SK-N-SH (cell line): Measurements from ENCODE around the gene SLC34A1. TPM values are rescaled to one million over a fixed set of nuclear protein-coding genes. Genes with fewer than 3 reads are reported as not detected.

Source experiments
- CTCF ChIA-PET: fragments of 300-600, 350-600 bp; formaldehyde crosslinking; extraction: SDS; loops from one replicate; lab custom pipeline; 2021; lab: Yijun Ruan, JAX
- POLR2A ChIA-PET: fragments of 350-600 bp; sonication (Branson Sonifier 250); formaldehyde crosslinking; extraction: SDS; loops from one replicate; lab custom pipeline; 2020; ENCODE audit warnings: antibody characterized with exemption, inconsistent platforms; lab: Yijun Ruan, JAX
- DNase-seq: peaks from one replicate; pipeline ENCODE4 v3.0.0; 2012
- H2AFZ ChIP-seq: fragments of 200-600 bp; sonication (generic); 2 replicates; pipeline ENCODE4 v1.8.1; 2016; ENCODE audit warnings: antibody characterized with exemption, mild to moderate bottlenecking, low read depth
- H3F3A ChIP-seq: fragments of 200-600 bp; sonication (generic); replicated peaks from 2 replicates; pipeline ENCODE3; 2016; ENCODE audit warnings: antibody characterized with exemption, mild to moderate bottlenecking; ENCODE audit not compliant: insufficient read depth
- H3K27ac ChIP-seq, 2 experiments: fragments of 200-500 bp in 1 of 2; fragments of 200-600 bp in 1 of 2; sonication (Bioruptor generic) in 1 of 2; sonication (generic), shearing (Covaris generic) in 1 of 2; 2 replicates each; pipeline versions ENCODE4 v1.5.1 to v1.6.1; 2014 to 2016; ENCODE audit warnings: low read depth in 2 of 2, inconsistent platforms in 1 of 2, low read length in 1 of 2, mild to moderate bottlenecking in 1 of 2, mixed read lengths in 1 of 2
- H3K27me3 ChIP-seq: fragments of 200-600 bp; sonication (generic), shearing (Covaris generic); 2 replicates; pipeline ENCODE4 v1.6.1; 2016; ENCODE audit warnings: mixed run types; ENCODE audit not compliant: insufficient read depth
- H3K36me3 ChIP-seq, 2 experiments: fragments of 200-500 bp in 1 of 2; fragments of 200-600 bp in 1 of 2; sonication (Bioruptor generic) in 1 of 2; sonication (generic) in 1 of 2; replicated peaks in 1 of 2; 2 replicates each; pipeline versions ENCODE3 to v1.5.1; 2014 to 2016; ENCODE audit warnings: low read length in 1 of 2, mild to moderate bottlenecking in 1 of 2; ENCODE audit not compliant: insufficient read depth in 2 of 2, control insufficient read depth in 1 of 2
- H3K4me1 ChIP-seq, 2 experiments: fragments of 200-500 bp in 1 of 2; fragments of 200-600 bp in 1 of 2; sonication (Bioruptor generic) in 1 of 2; sonication (generic), shearing (Covaris generic) in 1 of 2; 2 replicates each; pipeline versions ENCODE4 v1.5.1 to v1.6.1; 2014 to 2016; ENCODE audit warnings: low read depth in 1 of 2, low read length in 1 of 2, mixed run types in 1 of 2; ENCODE audit not compliant: insufficient read depth in 2 of 2, control insufficient read depth in 1 of 2
- H3K4me2 ChIP-seq: fragments of 200-600 bp; sonication (generic), shearing (Covaris generic); 2 replicates; pipeline ENCODE4 v1.6.1; 2017; ENCODE audit warnings: mixed run types
- H3K4me3 ChIP-seq, 2 experiments: fragments of 200-500 bp in 1 of 2; fragments of 200-600 bp in 1 of 2; sonication (Bioruptor generic) in 1 of 2; sonication (generic), shearing (Covaris generic) in 1 of 2; 2 replicates each; pipeline versions ENCODE4 v1.5.1 to v1.8.1; 2014 to 2016; ENCODE audit warnings: low read depth in 2 of 2, inconsistent platforms in 1 of 2, low read length in 1 of 2, mild to moderate bottlenecking in 1 of 2, mixed read lengths in 1 of 2, moderate library complexity in 1 of 2
- H3K79me2 ChIP-seq: fragments of 200-600 bp; sonication (generic); 2 replicates; pipeline ENCODE4 v1.8.1; 2017; ENCODE audit warnings: mild to moderate bottlenecking; ENCODE audit not compliant: insufficient read depth
- H3K9ac ChIP-seq: fragments of 200-600 bp; sonication (generic); 2 replicates; pipeline ENCODE4 v1.6.1; 2017; ENCODE audit warnings: mixed run types
- H3K9me2 ChIP-seq: fragments of 200-600 bp; sonication (generic); 2 replicates; pipeline ENCODE4 v1.6.1; 2017; ENCODE audit warnings: mixed run types
- H3K9me3 ChIP-seq: fragments of 200-600 bp; sonication (generic); 2 replicates; pipeline ENCODE4 v1.6.1; 2017; ENCODE audit warnings: mixed run types, mild to moderate bottlenecking, moderate library complexity
- H4K20me1 ChIP-seq: fragments of 200-600 bp; sonication (generic); 2 replicates; pipeline ENCODE4 v1.6.1; 2017; ENCODE audit warnings: mild to moderate bottlenecking, mixed run types; ENCODE audit not compliant: insufficient read depth
- ELF1 ChIP-seq: IDR thresholded peaks from 2 replicates; pipeline ENCODE4 v1.4.0; 2012
- FOSL2 ChIP-seq: IDR thresholded peaks from 2 replicates; pipeline ENCODE4 v1.4.0; 2012; ENCODE audit warnings: low read depth, mild to moderate bottlenecking, moderate library complexity, borderline replicate concordance
- FOXJ3 ChIP-seq: sonication (generic); formaldehyde crosslinking; IDR thresholded peaks from 2 replicates; pipeline ENCODE4 v1.5.1; 2020; ENCODE audit warnings: mild to moderate bottlenecking, missing genetic modification reagents
- GABPA ChIP-seq: IDR thresholded peaks from 2 replicates; pipeline ENCODE4 v1.4.0; 2012; ENCODE audit warnings: low read depth, mild to moderate bottlenecking
- POLR2AphosphoS5 ChIP-seq: IDR thresholded peaks from 2 replicates; pipeline ENCODE4 v1.6.1; 2012; ENCODE audit warnings: low read depth, low read length
- RFX5 ChIP-seq: IDR thresholded peaks from 2 replicates; pipeline ENCODE4 v1.6.1; 2012; ENCODE audit warnings: mild to moderate bottlenecking, improper control_type of control experiment, low read length
- WGBS: methylation state at CpG from one replicate; pipeline ENCODE4 v1.1.6; 2017; ENCODE audit warnings: low lambda C conversion rate; 5-methylcytosine and 5-hydroxymethylcytosine counted together
- polyA plus RNA-seq, 3 experiments: library from polyadenylated mRNA; depleted of rRNA; stranded (reverse); fragments of >200 nt; gene quantifications; 2 replicates each; pipeline ENCODE4 v1.2.3, GENCODE V29; 2012
- TF ChIP-seq, protein P1 (sequence below): IDR thresholded peaks from 2 replicates; pipeline ENCODE4 v1.6.1; 2012; ENCODE audit warnings: mild to moderate bottlenecking, low read depth, low read length, moderate library complexity
- TF ChIP-seq, protein P2 (sequence below): IDR thresholded peaks from 2 replicates; pipeline ENCODE4; 2012
- TF ChIP-seq, protein P3 (sequence below): IDR thresholded peaks from 2 replicates; pipeline ENCODE4 v1.4.0; 2012; ENCODE audit warnings: low read depth

The SLC34A1 gene
- polyA plus RNA-seq, 1 of the 3 experiments (the other 2 are of a cell fraction): 0.03 TPM

DNA sequence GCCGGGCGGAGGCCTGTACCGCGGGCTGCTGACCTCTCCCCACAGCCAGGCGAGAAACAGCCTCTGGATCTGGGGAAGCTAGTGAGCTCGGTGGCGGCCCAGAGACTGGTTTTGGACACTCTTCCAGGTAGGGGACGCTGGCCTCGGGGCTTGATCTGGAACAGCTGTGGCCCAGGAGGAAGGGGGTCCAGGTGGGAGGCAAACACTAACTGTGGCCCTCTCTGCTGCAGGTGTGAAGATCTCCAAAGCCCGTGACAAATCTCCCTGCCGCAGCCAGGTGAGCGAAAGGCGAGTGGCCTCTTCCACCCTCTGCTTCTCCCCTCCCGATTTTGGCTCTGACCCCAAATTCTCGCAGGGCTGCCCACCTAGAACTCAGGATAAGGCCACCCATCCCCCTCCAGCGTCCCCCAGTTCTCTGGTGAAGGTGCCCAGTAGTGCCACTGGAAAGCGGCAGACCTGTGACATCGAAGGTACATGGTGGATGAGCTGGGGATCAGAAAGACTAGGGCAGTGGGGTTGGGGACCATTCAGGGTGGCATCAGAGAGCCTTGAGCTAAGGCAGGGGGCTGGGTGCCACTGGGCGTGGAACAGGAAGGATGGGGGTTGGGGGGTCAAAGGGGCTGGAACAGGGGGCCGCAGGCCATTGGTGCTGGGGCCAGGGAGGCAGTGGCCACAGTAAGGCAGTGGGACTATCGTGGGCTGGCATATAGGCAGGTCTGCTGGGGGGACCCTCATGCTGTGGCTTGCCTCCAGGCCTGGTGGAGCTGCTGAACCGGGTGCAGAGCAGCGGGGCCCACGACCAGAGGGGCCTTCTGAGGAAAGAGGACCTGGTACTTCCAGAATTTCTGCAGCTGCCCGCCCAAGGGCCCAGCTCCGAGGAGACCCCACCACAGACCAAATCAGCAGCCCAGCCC lies 12.9 kb upstream of the SLC34A1 start (continued):
- TF ChIP-seq, protein P1, sequence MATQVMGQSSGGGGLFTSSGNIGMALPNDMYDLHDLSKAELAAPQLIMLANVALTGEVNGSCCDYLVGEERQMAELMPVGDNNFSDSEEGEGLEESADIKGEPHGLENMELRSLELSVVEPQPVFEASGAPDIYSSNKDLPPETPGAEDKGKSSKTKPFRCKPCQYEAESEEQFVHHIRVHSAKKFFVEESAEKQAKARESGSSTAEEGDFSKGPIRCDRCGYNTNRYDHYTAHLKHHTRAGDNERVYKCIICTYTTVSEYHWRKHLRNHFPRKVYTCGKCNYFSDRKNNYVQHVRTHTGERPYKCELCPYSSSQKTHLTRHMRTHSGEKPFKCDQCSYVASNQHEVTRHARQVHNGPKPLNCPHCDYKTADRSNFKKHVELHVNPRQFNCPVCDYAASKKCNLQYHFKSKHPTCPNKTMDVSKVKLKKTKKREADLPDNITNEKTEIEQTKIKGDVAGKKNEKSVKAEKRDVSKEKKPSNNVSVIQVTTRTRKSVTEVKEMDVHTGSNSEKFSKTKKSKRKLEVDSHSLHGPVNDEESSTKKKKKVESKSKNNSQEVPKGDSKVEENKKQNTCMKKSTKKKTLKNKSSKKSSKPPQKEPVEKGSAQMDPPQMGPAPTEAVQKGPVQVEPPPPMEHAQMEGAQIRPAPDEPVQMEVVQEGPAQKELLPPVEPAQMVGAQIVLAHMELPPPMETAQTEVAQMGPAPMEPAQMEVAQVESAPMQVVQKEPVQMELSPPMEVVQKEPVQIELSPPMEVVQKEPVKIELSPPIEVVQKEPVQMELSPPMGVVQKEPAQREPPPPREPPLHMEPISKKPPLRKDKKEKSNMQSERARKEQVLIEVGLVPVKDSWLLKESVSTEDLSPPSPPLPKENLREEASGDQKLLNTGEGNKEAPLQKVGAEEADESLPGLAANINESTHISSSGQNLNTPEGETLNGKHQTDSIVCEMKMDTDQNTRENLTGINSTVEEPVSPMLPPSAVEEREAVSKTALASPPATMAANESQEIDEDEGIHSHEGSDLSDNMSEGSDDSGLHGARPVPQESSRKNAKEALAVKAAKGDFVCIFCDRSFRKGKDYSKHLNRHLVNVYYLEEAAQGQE: no peak
- no peak for TF ChIP-seq GABPA
- no peak for TF ChIP-seq ELF1
- TF ChIP-seq RFX5: no peak
- TF ChIP-seq, protein P2, sequence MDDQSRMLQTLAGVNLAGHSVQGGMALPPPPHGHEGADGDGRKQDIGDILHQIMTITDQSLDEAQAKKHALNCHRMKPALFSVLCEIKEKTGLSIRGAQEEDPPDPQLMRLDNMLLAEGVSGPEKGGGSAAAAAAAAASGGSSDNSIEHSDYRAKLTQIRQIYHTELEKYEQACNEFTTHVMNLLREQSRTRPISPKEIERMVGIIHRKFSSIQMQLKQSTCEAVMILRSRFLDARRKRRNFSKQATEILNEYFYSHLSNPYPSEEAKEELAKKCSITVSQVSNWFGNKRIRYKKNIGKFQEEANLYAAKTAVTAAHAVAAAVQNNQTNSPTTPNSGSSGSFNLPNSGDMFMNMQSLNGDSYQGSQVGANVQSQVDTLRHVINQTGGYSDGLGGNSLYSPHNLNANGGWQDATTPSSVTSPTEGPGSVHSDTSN: no peak
- TF ChIP-seq, protein P3, sequence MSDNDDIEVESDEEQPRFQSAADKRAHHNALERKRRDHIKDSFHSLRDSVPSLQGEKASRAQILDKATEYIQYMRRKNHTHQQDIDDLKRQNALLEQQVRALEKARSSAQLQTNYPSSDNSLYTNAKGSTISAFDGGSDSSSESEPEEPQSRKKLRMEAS: no peak

DNA sequence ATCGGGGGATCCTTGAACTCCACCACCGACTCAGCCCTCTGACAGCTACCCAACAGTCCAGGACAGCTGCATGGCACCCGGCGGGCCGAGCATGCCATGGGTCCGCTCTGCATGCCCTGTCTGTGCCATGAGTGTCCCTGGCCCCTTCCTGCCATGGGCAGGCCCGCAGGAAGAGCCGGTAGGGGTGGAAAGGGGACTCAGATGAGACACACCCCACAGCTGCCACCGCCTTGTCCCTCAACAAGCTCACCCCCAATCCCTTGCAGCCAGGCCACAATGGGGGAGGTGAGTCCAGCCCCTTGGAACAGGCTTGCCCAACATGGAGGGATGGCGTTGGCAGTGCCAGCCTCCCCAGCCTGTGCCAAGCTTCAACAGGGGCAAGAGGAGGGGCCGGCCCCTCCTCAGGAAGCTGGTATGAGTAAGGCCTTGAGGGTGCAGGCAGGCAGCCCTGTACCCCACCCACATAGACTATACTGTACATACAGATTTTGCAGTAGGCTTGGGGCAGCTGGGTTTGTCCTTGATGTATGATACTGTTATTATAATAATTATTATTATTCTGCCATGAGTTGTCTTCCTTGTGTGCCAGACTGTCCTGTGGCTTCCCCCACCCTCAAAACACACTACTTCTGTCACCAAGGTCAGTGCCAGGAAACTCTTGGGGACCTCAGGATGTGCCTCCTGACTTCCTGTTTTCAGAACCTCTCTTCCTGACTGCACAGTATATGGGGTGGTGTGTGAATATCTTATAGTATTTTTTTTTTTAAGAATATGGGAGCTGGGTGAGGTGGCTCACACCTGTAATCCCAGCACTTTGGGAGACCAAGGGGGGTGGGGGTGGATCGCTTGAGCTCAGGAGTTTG lies 12.0 kb upstream of the SLC34A1 start:
- Histone ChIP-seq H3K4me2 (no peak overlapping the region; the same call in 1 of the 2 replicates), H3K36me3 (no peaks in the 10 kb centered on the region), H3K79me2 (no peaks in the 10 kb centered on the region), H3K9me3 (no peaks in the 10 kb centered on the region), H3K4me3 (no peak overlapping the region), H3K27me3 (no peaks in the 10 kb centered on the region), H3K9me2 (no peaks in the 10 kb centered on the region), H3K9ac (no peak overlapping the region), H3K4me1 (peaks cover 0 to 23% of the 10 kb centered on the region in 2 experiments; a peak in 1 of 4 replicates), H2AFZ (no peak overlapping the region), H3F3A (peaks cover 7% of the 10 kb centered on the region), H4K20me1 (no peaks in the 10 kb centered on the region), H3K27ac (no peak overlapping the region)
- POLR2A ChIA-PET: interaction anchor here (1.0 kb wide), 1 partner anchor 51 kb away, joined by 3 read pairs; no protein-coding TSS in a partner anchor
- TF ChIP-seq FOSL2: no peak
- no peak for TF ChIP-seq FOXJ3 (CRISPR knock-in tag)
- no peak for TF ChIP-seq POLR2AphosphoS5
- TF ChIP-seq, protein P3: no peak
- TF ChIP-seq, protein P2: no peak
- 86% methylated on average over 4 of the region's 12 CpGs for WGBS
- CTCF ChIA-PET: interaction anchor here (0.6 to 5.9 kb wide), 7 partner anchors 9 to 262 kb away, joined by 3 to 58 read pairs (median 25); partner anchors contain the start of gene SLC34A1
- DNase-seq: no peak
